ENCODE data around the gene NNT. TPM values are rescaled to one million over a fixed set of nuclear protein-coding genes. Genes with fewer than 3 reads are reported as not detected.
A peak's percentile ranks its signal among the peaks of the same experiment; 100 is the strongest.

Gene NNT
- total and polyA plus RNA-seq, 8 donors: 8.7 to 127 (median 17.5) TPM

GRCh38 chr5:43658509-43658908 lies 55.5 kb downstream of the NNT start:
- intact Hi-C loops (cut with DNase I; ENCODE audit: low total_unique reads): no loop called here
- Histone ChIP-seq H3K27me3 (no peaks in the 10 kb centered on the region), H3K4me3 (no peak overlapping the region), H3K36me3 (peaks cover 12 to 76% (median 74%) of the 10 kb centered on the region in 4 donors), H3K9me3 (no peaks in the 10 kb centered on the region), H3K27ac (peak overlapping the region in 2 of 5 donors; percentile 4 to 7), H3K4me1 (peaks cover 0 to 5% (median 0%) of the 10 kb centered on the region in 4 donors)
- TF ChIP-seq EP300 (IDR thresholded peaks at IDR 0.05): no peak
- no peak for TF ChIP-seq POLR2AphosphoS5 (IDR thresholded peaks at IDR 0.05)
- no peak for TF ChIP-seq CTCF (IDR thresholded peaks at IDR 0.05)
- no peak for DNase-seq
- WGBS, 5 donors: 72 to 91% (median 85%) methylated on average over 1 of the region's 1 CpG

DNA sequence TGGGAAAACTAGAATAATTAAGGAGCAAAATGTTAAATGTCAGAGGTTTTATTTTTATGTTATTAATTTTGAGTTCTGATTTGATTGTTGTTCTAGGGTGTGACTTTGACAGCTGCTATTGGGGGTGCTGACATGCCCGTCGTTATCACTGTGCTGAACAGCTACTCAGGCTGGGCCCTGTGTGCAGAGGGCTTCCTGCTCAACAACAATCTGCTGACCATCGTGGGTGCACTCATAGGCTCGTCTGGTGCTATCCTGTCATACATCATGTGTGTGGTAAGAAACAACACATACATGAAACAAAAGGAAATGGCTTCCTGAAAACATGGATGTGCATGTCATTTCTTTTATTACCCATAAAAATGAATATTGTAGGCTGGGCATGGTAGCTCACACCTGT lies 56.1 kb downstream of the NNT start:
- peaks cover 0 to 10% (median 0%) of the 10 kb centered on the region in 4 donors for H3K4me1 ChIP-seq
- H3K36me3 ChIP-seq: peaks cover 12 to 73% (median 71%) of the 10 kb centered on the region in 4 donors
- intact Hi-C loops (cut with DNase I; ENCODE audit: low total_unique reads): no loop called here
- no peak overlapping the region for H3K27ac ChIP-seq
- DNase-seq: no peak
- TF ChIP-seq EP300 (IDR thresholded peaks at IDR 0.05) (no peak), POLR2A (IDR thresholded peaks at IDR 0.05) (no peak), CTCF (IDR thresholded peaks at IDR 0.05) (no peak), POLR2AphosphoS5 (IDR thresholded peaks at IDR 0.05) (no peak)
- WGBS, 5 donors: 71 to 82% (median 79%) methylated on average over 4 of the region's 4 CpGs
- no peak overlapping the region for H3K4me3 ChIP-seq
- H3K9me3 ChIP-seq: no peaks in the 10 kb centered on the region
- H3K27me3 ChIP-seq: no peaks in the 10 kb centered on the region

DNA sequence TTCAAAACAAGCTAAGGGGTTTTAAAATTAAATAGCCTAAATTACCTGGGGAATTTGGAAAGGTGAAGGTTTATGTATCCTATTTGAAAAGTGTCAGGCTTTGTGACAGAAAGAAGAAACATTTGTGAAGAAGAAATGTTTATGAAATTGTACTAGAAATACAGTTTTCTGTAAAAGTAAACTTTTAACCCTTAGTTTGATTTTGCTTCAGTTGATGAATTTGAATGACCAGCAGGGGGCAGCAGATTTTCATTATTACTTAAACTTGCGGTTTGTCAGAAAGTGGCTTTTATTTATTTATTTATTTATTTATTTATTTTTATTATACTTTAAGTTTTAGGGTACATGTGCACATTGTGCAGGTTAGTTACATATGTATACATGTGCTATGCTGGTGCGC lies 58.1 kb downstream of the NNT start:
- H3K36me3 ChIP-seq: peaks cover 8 to 62% (median 60%) of the 10 kb centered on the region in 4 donors
- WGBS, 5 donors: 33 to 71% (median 45%) methylated on average over 1 to 2 of the region's 2 CpGs
- no peaks in the 10 kb centered on the region for H3K27me3 ChIP-seq
- peaks cover 0 to 14% (median 0%) of the 10 kb centered on the region in 4 donors for H3K4me1 ChIP-seq
- TF ChIP-seq CTCF (IDR thresholded peaks at IDR 0.05) (peak in 5 of 7 experiments; percentile 18 to 63 (median 34)), POLR2A (IDR thresholded peaks at IDR 0.05) (no peak)
- intact Hi-C loops (cut with DNase I; ENCODE audit: low total_unique reads): no loop called here
- H3K9me3 ChIP-seq: no peaks in the 10 kb centered on the region
- H3K4me3 ChIP-seq: no peak overlapping the region
- peak in 1 of 2 donors; percentile 54 for DNase-seq
- no peak overlapping the region for H3K27ac ChIP-seq

DNA sequence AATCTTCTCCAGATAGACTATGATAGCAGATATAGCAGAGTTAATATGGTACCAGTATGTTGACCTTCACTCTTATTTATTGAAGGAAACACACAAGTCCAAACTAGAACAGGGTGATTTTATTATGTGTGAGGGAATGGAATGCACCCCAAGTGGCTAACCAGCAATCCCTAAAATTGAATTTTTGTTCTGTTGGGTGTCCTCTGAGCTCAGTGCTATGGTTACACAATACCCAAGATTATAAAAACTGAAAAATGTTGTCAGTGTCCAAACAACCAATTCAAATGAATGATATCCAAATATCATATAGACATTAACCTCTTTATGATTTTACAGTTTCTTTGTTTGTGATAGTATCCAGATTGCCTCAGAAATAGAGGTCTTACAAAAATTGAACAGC lies 60.9 kb downstream of the NNT start:
- intact Hi-C loops (cut with DNase I; ENCODE audit: low total_unique reads): no loop called here
- no peak for TF ChIP-seq EP300 (IDR thresholded peaks at IDR 0.05)
- TF ChIP-seq CTCF (IDR thresholded peaks at IDR 0.05): no peak
- TF ChIP-seq POLR2AphosphoS5 (IDR thresholded peaks at IDR 0.05): no peak
- TF ChIP-seq POLR2A (IDR thresholded peaks at IDR 0.05): no peak
- H3K27ac ChIP-seq: no peak overlapping the region
- DNase-seq: no peak
- peaks cover 8 to 38% (median 37%) of the 10 kb centered on the region in 4 donors for H3K36me3 ChIP-seq
- H3K4me1 ChIP-seq: peaks cover 0 to 14% (median 0%) of the 10 kb centered on the region in 4 donors
- no peaks in the 10 kb centered on the region for H3K27me3 ChIP-seq
- H3K9me3 ChIP-seq: no peaks in the 10 kb centered on the region
- H3K4me3 ChIP-seq: no peak overlapping the region
